Measurements from ENCODE around the gene AKAP13. TPM values are rescaled to one million over a fixed set of nuclear protein-coding genes. Genes with fewer than 3 reads are reported as not detected.

The AKAP13 gene
- total RNA-seq, 2 experiments from 2014 or later: 282 to 304 TPM

- H3K36me3 ChIP-seq (ENCODE audit: insufficient read depth, low read length): peaks cover 4% of the 10 kb centered on the region
- no peak overlapping the region for H3K27ac ChIP-seq (ENCODE audit: low read depth in 1 of 2, low read length in 2 of 2)
- TF ChIP-seq CTCF (IDR thresholded peaks at IDR 0.05): no peak
- H3K36me3 Mint-ChIP-seq (ENCODE audit: low read depth): peaks cover 17% of the 10 kb centered on the region
- H3K27me3 ChIP-seq (ENCODE audit: control insufficient read depth in 1 of 2, insufficient read depth in 2 of 2, low read length in 2 of 2): no peaks in the 10 kb centered on the region
- CTCF ChIA-PET: interaction anchor here (1.3 to 2.6 kb wide), 2 partner anchors 12 to 193 kb away, joined by 3 to 5 read pairs; no protein-coding TSS in a partner anchor
- H3K4me1 Mint-ChIP-seq (ENCODE audit: low read depth): peaks cover 63% of the 10 kb centered on the region
- H3K4me1 ChIP-seq (ENCODE audit: insufficient read depth, low read length): peaks cover 9% of the 10 kb centered on the region
- ATAC-seq (ENCODE audit: poor library complexity) (no peak), DNase-seq (no peak)
- H3K4me3 ChIP-seq (ENCODE audit: low read length): no peak overlapping the region
- no peak overlapping the region for H3K4me3 Mint-ChIP-seq
- H3K9me3 Mint-ChIP-seq: no peaks in the 10 kb centered on the region
- no peaks in the 10 kb centered on the region for H3K9me3 ChIP-seq (ENCODE audit: control insufficient read depth in 1 of 2, insufficient read depth in 1 of 2, low read length in 2 of 2)
- H3K27me3 Mint-ChIP-seq: no peaks in the 10 kb centered on the region
- intact Hi-C loops (cut with DNase I, micrococcal nuclease): loop anchor here (5.0 kb wide), 3 partner anchors 217 to 352 kb away; no protein-coding TSS in a partner anchor
- POLR2A ChIA-PET: interaction anchor here (0.6 to 1.9 kb wide), 2 partner anchors 92 to 166 kb away, joined by 3 to 5 read pairs; no protein-coding TSS in a partner anchor
- H3K27ac Mint-ChIP-seq: peak overlapping the region; percentile 6
Measured at GRCh38 chr15:85489773-85490493, 109.5 kb downstream of the AKAP13 start.

DNA sequence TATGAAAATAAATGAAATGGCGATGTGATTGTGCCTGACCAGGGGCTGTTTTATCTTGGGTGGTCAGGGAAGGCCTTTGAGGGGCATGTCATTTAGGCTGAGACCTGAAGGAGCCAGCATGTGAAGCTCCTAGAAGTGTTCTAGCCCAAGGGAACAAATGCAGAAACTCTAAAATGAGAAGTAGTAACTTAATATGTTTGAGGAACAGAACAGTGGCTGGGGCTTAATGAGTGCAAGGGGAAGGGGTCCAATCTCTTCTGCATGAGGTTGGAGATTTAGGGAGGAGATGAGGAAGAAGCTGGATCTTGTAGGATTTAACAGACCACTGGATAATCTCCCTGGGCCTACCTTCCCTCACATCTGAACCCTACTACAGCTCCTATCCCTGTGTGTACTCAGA, 110.5 kb downstream of the AKAP13 start:
- no peak for DNase-seq
- intact Hi-C loops (cut with DNase I, micrococcal nuclease): no loop called here
- Mint-ChIP-seq H3K27ac (peak overlapping the region; percentile 6), H3K4me1 (ENCODE audit: low read depth) (peaks cover 69% of the 10 kb centered on the region), H3K27me3 (no peaks in the 10 kb centered on the region), H3K4me3 (no peak overlapping the region), H3K9me3 (no peaks in the 10 kb centered on the region), H3K36me3 (ENCODE audit: low read depth) (peaks cover 17% of the 10 kb centered on the region)
- Histone ChIP-seq H3K27ac (ENCODE audit: low read depth in 1 of 2, low read length in 2 of 2) (no peak overlapping the region), H3K27me3 (ENCODE audit: control insufficient read depth in 1 of 2, insufficient read depth in 2 of 2, low read length in 2 of 2) (no peaks in the 10 kb centered on the region), H3K9me3 (ENCODE audit: control insufficient read depth in 1 of 2, insufficient read depth in 1 of 2, low read length in 2 of 2) (no peaks in the 10 kb centered on the region), H3K36me3 (ENCODE audit: insufficient read depth, low read length) (peaks cover 4% of the 10 kb centered on the region), H3K4me3 (ENCODE audit: low read length) (no peak overlapping the region), H3K4me1 (ENCODE audit: insufficient read depth, low read length) (peaks cover 9% of the 10 kb centered on the region)
- ChIA-PET POLR2A (interaction anchor here (1.9 kb wide), 1 partner anchor 91 kb away, joined by 5 read pairs; no protein-coding TSS in a partner anchor), CTCF (interaction anchor here (1.3 to 2.6 kb wide), 2 partner anchors 14 to 194 kb away, joined by 5 read pairs; no protein-coding TSS in a partner anchor)
- no peak for ATAC-seq (ENCODE audit: poor library complexity)
- no peak for TF ChIP-seq CTCF (IDR thresholded peaks at IDR 0.05)

DNA sequence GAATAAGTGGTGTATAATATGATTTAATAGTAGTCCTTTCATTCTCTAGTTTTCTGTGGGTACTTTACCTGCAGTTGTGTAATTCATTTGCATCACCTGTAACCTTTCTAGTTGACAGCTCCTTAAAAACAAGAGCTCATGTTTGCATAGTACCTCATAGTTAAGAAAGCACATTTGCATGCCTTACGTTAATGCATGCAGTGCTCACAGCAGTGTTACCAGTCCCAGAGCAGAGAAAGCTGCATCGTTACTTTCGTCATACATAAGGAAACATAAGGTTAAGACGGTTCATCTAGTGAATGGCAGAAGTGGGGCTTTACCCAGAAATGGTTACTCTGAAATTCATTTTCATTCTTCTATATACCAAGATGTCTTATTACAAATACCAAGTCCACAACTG, 111.3 kb downstream of the AKAP13 start:
- Mint-ChIP-seq H3K36me3 (ENCODE audit: low read depth) (peaks cover 14% of the 10 kb centered on the region), H3K27me3 (no peaks in the 10 kb centered on the region), H3K27ac (no peak overlapping the region), H3K9me3 (no peaks in the 10 kb centered on the region), H3K4me3 (no peak overlapping the region), H3K4me1 (ENCODE audit: low read depth) (peaks cover 73% of the 10 kb centered on the region)
- H3K4me1 ChIP-seq (ENCODE audit: insufficient read depth, low read length): peaks cover 9% of the 10 kb centered on the region
- H3K4me3 ChIP-seq (ENCODE audit: low read length): no peak overlapping the region
- ATAC-seq (ENCODE audit: poor library complexity): no peak
- ChIA-PET POLR2A (no interaction called here), CTCF (interaction anchor here (1.3 to 2.6 kb wide), 2 partner anchors 14 to 195 kb away, joined by 5 read pairs; no protein-coding TSS in a partner anchor)
- H3K27ac ChIP-seq (ENCODE audit: low read depth in 1 of 2, low read length in 2 of 2): no peak overlapping the region
- no peak for DNase-seq
- no peak for TF ChIP-seq CTCF (IDR thresholded peaks at IDR 0.05)
- H3K9me3 ChIP-seq (ENCODE audit: control insufficient read depth in 1 of 2, insufficient read depth in 1 of 2, low read length in 2 of 2): no peaks in the 10 kb centered on the region
- peaks cover 4% of the 10 kb centered on the region for H3K36me3 ChIP-seq (ENCODE audit: insufficient read depth, low read length)
- intact Hi-C loops (cut with DNase I, micrococcal nuclease): no loop called here
- H3K27me3 ChIP-seq (ENCODE audit: control insufficient read depth in 1 of 2, insufficient read depth in 2 of 2, low read length in 2 of 2): no peaks in the 10 kb centered on the region
